K562 (cell line): ENCODE data around the gene RYR1. TPM values are rescaled to one million over a fixed set of nuclear protein-coding genes. Genes with fewer than 3 reads are reported as not detected.

ENCODE experiments used
- ATAC-seq: fragments of 200-7000 bp; cut with Tn5 transposase; 3 replicates; pipeline ENCODE4 v1.9.1; 2020; ENCODE audit warnings: moderate library complexity
- BruUV-seq: library from RNA; stranded (reverse); fragments of 400-500 nt; replicated peaks from 2 replicates; lab custom pipeline; 2021; lab: Mats Ljungman, UMichigan
- CTCF ChIA-PET: fragments of 300-600 bp; formaldehyde crosslinking; extraction: SDS; loops from one replicate; lab custom pipeline; 2021; ENCODE audit warnings: low intra/inter-chr PET ratio; lab: Yijun Ruan, JAX
- POLR2A ChIA-PET: fragments of 300-600, 350-650 bp; sonication (Branson Sonifier 250); formaldehyde crosslinking; extraction: SDS; loops from one replicate; lab custom pipeline; 2021; ENCODE audit warnings: antibody characterized with exemption, inconsistent platforms; lab: Yijun Ruan, JAX
- DNase-seq, 4 experiments: peaks; one replicate each; pipeline versions ENCODE4 v3.0.0 to v3.0.0-alpha.2; 2011 to 2018; ENCODE audit warnings: low spot score in 3 of 4, mixed read lengths in 3 of 4; ENCODE audit errors: extremely low read depth in 1 of 4
- FAIRE-seq: peaks from 2 replicates; lab custom pipeline; 2011; peaks lifted over from hg19 to GRCh38; lab: Jason Lieb, UNC
- H2AFZ ChIP-seq: 2 replicates; pipeline ENCODE4 v1.6.0; 2011; ENCODE audit warnings: low read depth, low read length, control low read depth, inconsistent platforms
- H3K27ac ChIP-seq: fragments of 200-600 bp; 3 replicates; pipeline ENCODE4 v1.8.0; 2011; ENCODE audit warnings: low read depth, mild to moderate bottlenecking, control low read depth, inconsistent platforms, low read length, moderate library complexity, mixed read lengths; ENCODE audit errors: extremely low read depth
- H3K27me3 ChIP-seq, 2 experiments: fragments of 300-600 bp in 1 of 2; 2 replicates in 1 of 2; 3 replicates in 1 of 2; pipeline versions ENCODE4 v1.6.0 to v1.8.0; 2011; ENCODE audit warnings: inconsistent platforms in 2 of 2, low read length in 2 of 2, mild to moderate bottlenecking in 1 of 2, mixed read lengths in 1 of 2, moderate library complexity in 1 of 2; ENCODE audit not compliant: control insufficient read depth in 2 of 2, insufficient read depth in 2 of 2
- H3K36me3 ChIP-seq: fragments of 300-600 bp; 3 replicates; pipeline ENCODE4 v1.8.0; 2011; ENCODE audit warnings: mild to moderate bottlenecking, low read length, inconsistent platforms; ENCODE audit not compliant: control insufficient read depth, insufficient read depth
- H3K4me1 ChIP-seq, 2 experiments: fragments of 200-600 bp in 1 of 2; replicated peaks in 1 of 2; 2 replicates in 1 of 2; 3 replicates in 1 of 2; pipeline versions ENCODE4 v1.5.1 to v1.8.0; 2011; ENCODE audit warnings: inconsistent platforms in 2 of 2, low read length in 2 of 2, mild to moderate bottlenecking in 1 of 2, mixed read lengths in 1 of 2, moderate library complexity in 1 of 2; ENCODE audit not compliant: control insufficient read depth in 2 of 2, insufficient read depth in 2 of 2
- H3K4me2 ChIP-seq: 2 replicates; pipeline ENCODE4 v1.6.1; 2011; ENCODE audit warnings: low read length, control low read depth, inconsistent platforms, mixed read lengths; ENCODE audit not compliant: insufficient read depth
- H3K4me3 ChIP-seq: fragments of 200-600 bp; sonication (generic), shearing (Covaris generic); 2 replicates; pipeline ENCODE4 v1.5.1; 2016; ENCODE audit warnings: control low read depth, inconsistent platforms
- H3K79me2 ChIP-seq: fragments of 200-600 bp; 3 replicates; pipeline ENCODE4 v1.8.0; 2011; ENCODE audit warnings: low read length, inconsistent platforms; ENCODE audit not compliant: control insufficient read depth, insufficient read depth
- H3K9ac ChIP-seq, 2 experiments: 2 replicates each; pipeline versions ENCODE4 v1.6.0 to v1.6.1; 2011; ENCODE audit warnings: low read depth in 2 of 2, low read length in 2 of 2, control low read depth in 1 of 2, inconsistent platforms in 1 of 2, mild to moderate bottlenecking in 1 of 2, mixed read lengths in 1 of 2; ENCODE audit not compliant: insufficient read depth in 1 of 2
- H3K9me1 ChIP-seq: one replicate; pipeline ENCODE4 v1.6.0; 2011; ENCODE audit warnings: inconsistent platforms, mild to moderate bottlenecking, low read length, moderate library complexity; ENCODE audit not compliant: control insufficient read depth, insufficient read depth
- H3K9me3 ChIP-seq: replicated peaks from 2 replicates; pipeline ENCODE4 v1.5.1; 2011; ENCODE audit warnings: low read depth, low read length, inconsistent platforms; ENCODE audit not compliant: control insufficient read depth, insufficient read depth
- H4K20me1 ChIP-seq: replicated peaks from 2 replicates; pipeline ENCODE4 v1.6.1; 2011; ENCODE audit warnings: low read length, inconsistent platforms, mixed read lengths; ENCODE audit not compliant: control insufficient read depth, insufficient read depth
- CAMTA2 ChIP-seq: fragments of 250-450 bp; sonication (Bioruptor Pico); conservative IDR thresholded peaks from 2 replicates; pipeline ENCODE4 v1.5.1; 2022
- CBX5 ChIP-seq: IDR thresholded peaks from 2 replicates; pipeline ENCODE4 v1.6.1; 2014; ENCODE audit warnings: low read depth, borderline replicate concordance
- FOSL1 ChIP-seq: fragments of 200-800 bp; sonication (Bioruptor generic); conservative IDR thresholded peaks from 2 replicates; pipeline ENCODE4 v1.6.1; 2016; ENCODE audit warnings: missing genetic modification characterization, missing compliant biosample characterization
- HDAC3 ChIP-seq: fragments of 450-650 bp; IDR thresholded peaks from 2 replicates; pipeline ENCODE4 v1.6.1; 2018; ENCODE audit warnings: borderline replicate concordance, mild to moderate bottlenecking, moderate library complexity; ENCODE audit not compliant: partially characterized antibody
- HIVEP1 ChIP-seq: fragments of 250-450 bp; sonication (Bioruptor Pico); IDR thresholded peaks from 2 replicates; pipeline ENCODE4 v1.4.0; 2020; ENCODE audit warnings: mild to moderate bottlenecking
- HMG20B ChIP-seq: fragments of 250-450 bp; sonication (Bioruptor Pico); IDR thresholded peaks from 2 replicates; pipeline ENCODE4 v1.5.0; 2021; ENCODE audit warnings: mild to moderate bottlenecking
- KLF16 ChIP-seq: IDR thresholded peaks from 2 replicates; pipeline ENCODE4 v1.6.1; 2016; ENCODE audit warnings: antibody characterized with exemption
- LEF1 ChIP-seq: fragments of 450-650 bp; IDR thresholded peaks from 2 replicates; pipeline ENCODE4 v1.6.1; 2016; ENCODE audit warnings: mild to moderate bottlenecking
- MCM2 ChIP-seq: fragments of 450-650 bp; IDR thresholded peaks from 2 replicates; pipeline ENCODE4 v1.6.1; 2017; ENCODE audit warnings: low read depth, mild to moderate bottlenecking
- NONO ChIP-seq, 2 experiments: fragments of 200-400 bp in 1 of 2; fragments of 450-650 bp in 1 of 2; formaldehyde crosslinking in 1 of 2; IDR thresholded peaks; 2 replicates each; pipeline ENCODE4 v1.6.1; 2017; ENCODE audit warnings: low read depth in 2 of 2, mild to moderate bottlenecking in 2 of 2, moderate library complexity in 2 of 2, low read length in 1 of 2
- NR4A1 ChIP-seq, 2 experiments: fragments of 250-450 bp in 1 of 2; fragments of 450-650 bp in 1 of 2; sonication (Bioruptor Pico) in 1 of 2; IDR thresholded peaks; 2 replicates each; pipeline versions ENCODE4 v1.4.0 to v1.6.1; 2016 to 2020; ENCODE audit warnings: mild to moderate bottlenecking in 2 of 2, missing compliant biosample characterization in 1 of 2, missing genetic modification characterization in 1 of 2, moderate library complexity in 1 of 2
- SMC3 ChIP-seq: conservative IDR thresholded peaks from 2 replicates; pipeline ENCODE4 v1.6.1; 2011; ENCODE audit warnings: low read depth, low read length, improper control_type of control experiment; ENCODE audit not compliant: insufficient read depth
- SREBF1 ChIP-seq: fragments of 150-350 bp; IDR thresholded peaks from 2 replicates; pipeline ENCODE4 v1.6.1; 2014; ENCODE audit warnings: antibody characterized with exemption, low read depth, low read length, borderline replicate concordance
- STAT5B ChIP-seq: fragments of 250-450 bp; sonication (Bioruptor Pico); IDR thresholded peaks from 2 replicates; pipeline ENCODE4 v1.8.0; 2021; ENCODE audit warnings: mild to moderate bottlenecking, inconsistent platforms
- THAP7 ChIP-seq: fragments of 250-450 bp; sonication (Bioruptor Pico); IDR thresholded peaks from 2 replicates; pipeline ENCODE4 v1.5.0; 2021
- THRB ChIP-seq: fragments of 450-650 bp; formaldehyde crosslinking; conservative IDR thresholded peaks from 2 replicates; pipeline ENCODE4 v1.4.0; 2022; ENCODE audit warnings: mild to moderate bottlenecking, missing genetic modification characterization
- ZBTB7A ChIP-seq: IDR thresholded peaks from 2 replicates; pipeline ENCODE4 v1.6.1; 2011; ENCODE audit warnings: low read depth, mild to moderate bottlenecking, low read length, moderate library complexity, borderline replicate concordance; ENCODE audit not compliant: control insufficient read depth
- ZNF282 ChIP-seq: sonication (generic); formaldehyde crosslinking; IDR thresholded peaks from 2 replicates; pipeline ENCODE4 v1.8.1; 2023; ENCODE audit warnings: missing genetic modification reagents
- ZNF444 ChIP-seq: fragments of 250-450 bp; sonication (Bioruptor Pico); IDR thresholded peaks from 2 replicates; pipeline ENCODE4 v1.4.0; 2020; ENCODE audit warnings: mild to moderate bottlenecking, moderate library complexity
- WGBS: fragments of 100-300 bp; shearing (Covaris generic); methylation state at CpG from one replicate; pipeline ENCODE4 v1.1.6; 2016; ENCODE audit warnings: low coverage, mixed read lengths; ENCODE audit not compliant: insufficient coverage; ENCODE audit errors: missing lambda C conversion rate; 5-methylcytosine and 5-hydroxymethylcytosine counted together
- in situ Hi-C: fragments of 300-500 bp; cut with MboI; formaldehyde crosslinking; loops from 4 replicates; pipeline ENCODE4 v1.15.0; 2018; ENCODE audit warnings: inconsistent platforms, mixed read lengths
- intact Hi-C: fragments of 100-400 bp; cut with micrococcal nuclease; formaldehyde crosslinking; loops from 2 replicates; pipeline ENCODE4 v1.14.2; 2022
- polyA plus RNA-seq, 8 experiments: library from polyadenylated mRNA; depleted of rRNA in 4 of 8; stranded (reverse) in 5 of 8; unstranded in 3 of 8; fragments of >200 nt; fragmentation: Nextera tagmentation in 2 of 8; fragmentation: Illumina TruSeq in 1 of 8; extraction: Ambion mirVana in 2 of 8; extraction: Trizol in 1 of 8; gene quantifications; 2 replicates each; pipeline versions ENCODE4 v1.2.1 to v1.2.3, GENCODE V29; 2011 to 2014; ENCODE audit warnings: inconsistent platforms in 1 of 8, missing spikeins in 1 of 8
- total RNA-seq, 7 experiments: library from RNA; depleted of rRNA in 6 of 7; stranded (reverse); fragments of >200 nt in 6 of 7; fragmentation: Illumina TruSeq in 2 of 7; extraction: Trizol in 2 of 7; gene quantifications; 2 replicates each; pipeline versions ENCODE4 v1.2.1 to v1.2.3, GENCODE V29; 2011 to 2021; ENCODE audit warnings: low replicate concordance in 1 of 7

Gene RYR1
- total and polyA plus RNA-seq, 9 of the 15 experiments (the other 6 are each of a cell fraction or from before 2014, with no cell fraction given) = 0.11 to 7.4 (median 3.7) TPM

- POLR2A ChIA-PET = no interaction called here
- no peaks in the 10 kb centered on the region for H3K9me1 ChIP-seq
- BruUV-seq = no TSS peak
- FAIRE-seq (peak; percentile 78), ATAC-seq (peak; percentile 97), DNase-seq (peak; percentile 57 to 68 (median 64))
- H3K4me1 ChIP-seq = peaks cover 0 to 21% of the 10 kb centered on the region in 2 experiments; a peak in 2 of 5 replicates
- intact Hi-C loops = loop anchor here (1.0 kb wide), 1 partner anchor 39 kb away; the partner anchor contains the start of gene FAM98C
- WGBS = 38% methylated on average over 5 of the region's 7 CpGs
- H3K9me3 ChIP-seq = no peaks in the 10 kb centered on the region
- in situ Hi-C loops = no loop called here
- H3K27me3 ChIP-seq = no peaks in the 10 kb centered on the region
- CTCF ChIA-PET = interaction anchor here (1.5 kb wide), 1 partner anchor 38 kb away, joined by 12 read pairs; no protein-coding TSS in a partner anchor
- H3K36me3 ChIP-seq = peaks cover 13% of the 10 kb centered on the region; the same call in 1 of the 3 replicates
- no peaks in the 10 kb centered on the region for H3K79me2 ChIP-seq
- H3K9ac ChIP-seq = peak overlapping the region in 1 of 2 experiments; percentile 67; a peak in 1 of 4 replicates
- H4K20me1 ChIP-seq = no peaks in the 10 kb centered on the region
- no peak overlapping the region for H3K27ac ChIP-seq
- H3K4me2 ChIP-seq = no peak overlapping the region
- no peak overlapping the region for H3K4me3 ChIP-seq
- peak overlapping the region; percentile 58; the same call in 1 of the 2 replicates for H2AFZ ChIP-seq
- TF ChIP-seq HIVEP1 (no peak), ZBTB7A (no peak), MCM2 (no peak), FOSL1 (no peak), HDAC3 (no peak), KLF16 (no peak), THRB (CRISPR knock-in tag) (no peak), NONO (IDR thresholded peaks at IDR 0.05; ENCODE audit: low read depth in 2 of 2, low read length in 1 of 2) (no peak), NR4A1 (CRISPR knock-in tag; IDR thresholded peaks at IDR 0.05) (no peak), NR4A1 (tag; IDR thresholded peaks at IDR 0.05) (no peak), STAT5B (CRISPR knock-in tag) (no peak), SMC3 (peak; percentile 51; the same call in 1 of the 2 replicates), CAMTA2 (CRISPR knock-in tag) (no peak), LEF1 (no peak), SREBF1 (no peak), HMG20B (no peak), THAP7 (CRISPR knock-in tag) (no peak), ZNF444 (CRISPR knock-in tag) (no peak), CBX5 (no peak), ZNF282 (CRISPR knock-in tag) (no peak)
Measured at GRCh38 chr19:38441657-38442348, 8.3 kb downstream of the RYR1 start.
